Suprapubic skin (tissue), 3 donors: Measurements from ENCODE around the gene CES2.

Source experiments
- CTCF ChIP-seq, 2 donors: fragments of 200-600 bp in 1 of 2; fragments of 450-650 bp in 1 of 2; sonication (generic) in 1 of 2; IDR thresholded peaks; one replicate each; pipeline ENCODE4 v1.5.1; 2016 to 2019; ENCODE audit warnings: antibody characterized with exemption in 2 of 2, mild to moderate bottlenecking in 1 of 2, moderate library complexity in 1 of 2
- POLR2AphosphoS5 ChIP-seq, 3 donors: sonication (generic); formaldehyde crosslinking; IDR thresholded peaks; one replicate each; pipeline ENCODE4 v1.6.1; 2017; ENCODE audit warnings: antibody characterized with exemption in 3 of 3

- TF ChIP-seq POLR2AphosphoS5 (IDR thresholded peaks at IDR 0.05) (no peak), CTCF (IDR thresholded peaks at IDR 0.05) (no peak)
These were observed 9.0 kb upstream of the CES2 start for GRCh38 chr16:66926171-66926947.
